COR-L47 (cell line): ENCODE measurements around the gene TAS1R3.
"Not testable (repeated sequence)": the region's sequence is repeated elsewhere in the genome, so short reads cannot be mapped to it uniquely, and the experiment has no call there.

Source experiments
- DNase-seq: peaks from one replicate; lab custom pipeline; 2025; lab: John Stamatoyannopoulos, UW

TAS1R3 gene

DNA sequence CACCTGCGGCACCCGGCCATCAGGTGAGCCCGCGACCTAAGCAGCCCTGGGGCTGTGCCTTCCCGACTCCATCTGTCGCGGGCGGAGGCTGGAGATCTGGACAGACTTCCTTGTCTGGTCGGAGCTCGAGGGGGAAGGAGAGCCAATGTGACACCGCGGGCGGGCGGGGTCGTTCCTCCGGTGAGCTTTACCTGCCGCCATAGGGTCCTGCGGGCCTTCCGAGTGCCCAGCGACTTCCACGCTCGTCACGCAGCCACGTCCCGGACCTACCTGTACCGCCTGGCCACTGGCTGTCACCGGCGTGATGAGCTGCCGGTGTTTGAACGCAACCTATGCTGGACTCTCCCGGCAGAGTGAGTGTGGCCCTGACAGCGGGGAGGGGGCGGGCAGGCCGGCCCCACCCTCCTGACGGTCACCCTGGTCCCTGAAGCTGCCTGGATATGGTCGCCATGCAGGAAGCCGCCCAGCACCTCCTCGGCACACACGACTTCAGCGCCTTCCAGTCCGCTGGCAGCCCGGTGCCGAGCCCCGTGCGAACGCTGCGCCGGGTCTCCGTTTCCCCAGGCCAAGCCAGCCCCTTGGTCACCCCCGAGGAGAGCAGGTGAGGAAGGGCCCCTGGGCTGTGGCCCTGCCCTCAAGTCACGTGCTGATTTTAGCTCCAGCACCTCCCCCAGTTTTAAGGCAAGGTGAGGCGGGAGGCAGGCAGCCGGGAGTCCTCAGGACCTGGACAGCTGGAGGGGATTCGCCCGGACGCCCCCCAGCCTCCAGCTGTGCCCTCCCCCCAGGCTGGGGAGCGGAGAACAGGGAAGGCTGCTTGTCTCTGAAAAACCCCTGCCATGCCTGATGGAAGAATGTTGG is 21.6 kb upstream of the TAS1R3 start:
- no peak for DNase-seq

DNA sequence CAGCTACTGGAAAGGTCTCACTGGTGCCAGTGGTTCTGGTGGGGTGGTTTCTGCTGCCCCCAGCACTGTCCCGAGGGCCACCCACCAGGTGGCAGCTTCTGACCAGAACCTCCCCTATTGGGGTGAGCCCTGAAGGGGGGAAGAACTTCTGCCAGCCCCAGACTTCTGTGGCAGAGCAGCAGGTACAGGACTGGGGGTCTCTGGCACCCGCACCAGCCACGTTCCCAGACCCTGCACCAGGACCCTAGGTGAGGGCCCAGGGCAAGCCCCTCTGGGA is 21.0 kb upstream of the TAS1R3 start:
- DNase-seq, result no peak

DNA sequence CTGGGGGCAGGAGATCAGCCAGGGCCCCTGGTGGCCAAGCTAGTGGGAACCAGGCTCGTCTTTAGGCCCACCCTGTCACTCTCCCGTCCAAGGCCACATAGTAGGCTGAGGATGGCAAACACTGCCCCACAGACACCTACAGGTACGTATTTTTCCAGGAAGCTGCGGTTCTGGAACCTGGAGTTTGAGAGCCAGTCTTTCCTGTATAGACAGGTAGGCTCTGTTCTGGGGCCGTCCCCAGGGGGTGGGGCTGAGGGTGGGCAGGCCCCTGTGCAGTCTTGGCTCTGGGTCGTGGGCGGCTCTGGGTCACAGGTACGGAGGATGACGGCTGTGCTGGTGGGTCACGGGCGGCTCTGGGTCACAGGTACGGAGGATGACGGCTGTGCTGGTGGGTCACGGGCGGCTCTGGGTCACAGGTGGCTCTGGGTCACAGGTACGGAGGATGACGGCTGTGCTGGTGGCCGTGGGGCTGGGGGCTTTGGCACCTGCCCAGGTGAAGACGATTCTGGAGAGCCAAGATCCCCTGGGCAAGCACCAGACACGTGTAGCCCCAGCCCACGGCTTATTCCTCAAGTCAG is 20.5 kb upstream of the TAS1R3 start:
- DNase-seq, result no peak

DNA sequence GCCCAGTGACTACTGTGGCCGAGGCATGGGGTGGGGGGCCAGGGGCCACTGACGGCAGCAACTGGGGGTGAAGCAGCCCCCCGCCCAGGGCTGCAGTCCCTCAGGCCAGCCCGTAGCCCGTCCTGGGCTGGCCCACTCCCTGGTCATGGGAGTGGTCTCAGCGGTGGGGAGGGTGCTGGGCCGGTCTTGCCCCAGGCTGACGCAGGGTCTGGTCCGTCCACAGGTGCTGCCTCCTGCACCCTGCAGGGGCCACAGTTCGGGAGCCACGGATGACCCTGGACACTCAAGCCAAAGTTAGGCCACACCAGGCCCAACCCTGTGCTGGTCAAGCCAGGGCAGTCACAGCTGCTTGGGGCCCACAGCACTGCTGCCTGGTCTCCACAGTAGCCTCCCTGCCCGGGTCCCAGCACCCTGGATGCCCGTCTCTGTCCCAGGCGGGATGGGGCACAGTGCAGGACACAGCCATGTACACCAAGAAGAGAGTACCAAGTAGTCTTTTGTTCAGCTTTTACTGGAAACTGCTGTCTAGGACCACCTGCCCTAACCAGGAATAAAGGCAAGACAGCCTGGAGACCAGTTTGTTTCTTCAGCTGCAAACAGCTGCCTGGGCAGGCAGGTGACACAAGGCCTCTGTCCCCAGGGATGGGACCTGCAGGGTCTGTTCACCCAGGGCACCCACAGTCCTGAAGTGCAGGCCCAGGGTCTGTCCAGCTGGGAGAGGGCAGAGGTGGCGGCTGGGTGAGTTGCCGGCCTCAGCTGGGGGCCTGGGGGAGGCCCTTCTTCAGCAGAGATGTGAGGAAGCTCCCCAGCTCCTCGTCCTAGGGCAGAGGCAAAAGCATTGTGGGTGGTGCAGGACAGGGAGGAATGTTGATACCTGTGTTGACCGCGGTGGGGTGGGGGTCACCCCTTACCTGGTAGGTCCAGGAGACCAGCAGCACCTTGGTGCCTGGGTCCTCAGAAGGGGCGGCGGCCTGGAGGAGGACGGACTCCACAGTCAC is 19.7 kb upstream of the TAS1R3 start:
- no peak for DNase-seq

DNA sequence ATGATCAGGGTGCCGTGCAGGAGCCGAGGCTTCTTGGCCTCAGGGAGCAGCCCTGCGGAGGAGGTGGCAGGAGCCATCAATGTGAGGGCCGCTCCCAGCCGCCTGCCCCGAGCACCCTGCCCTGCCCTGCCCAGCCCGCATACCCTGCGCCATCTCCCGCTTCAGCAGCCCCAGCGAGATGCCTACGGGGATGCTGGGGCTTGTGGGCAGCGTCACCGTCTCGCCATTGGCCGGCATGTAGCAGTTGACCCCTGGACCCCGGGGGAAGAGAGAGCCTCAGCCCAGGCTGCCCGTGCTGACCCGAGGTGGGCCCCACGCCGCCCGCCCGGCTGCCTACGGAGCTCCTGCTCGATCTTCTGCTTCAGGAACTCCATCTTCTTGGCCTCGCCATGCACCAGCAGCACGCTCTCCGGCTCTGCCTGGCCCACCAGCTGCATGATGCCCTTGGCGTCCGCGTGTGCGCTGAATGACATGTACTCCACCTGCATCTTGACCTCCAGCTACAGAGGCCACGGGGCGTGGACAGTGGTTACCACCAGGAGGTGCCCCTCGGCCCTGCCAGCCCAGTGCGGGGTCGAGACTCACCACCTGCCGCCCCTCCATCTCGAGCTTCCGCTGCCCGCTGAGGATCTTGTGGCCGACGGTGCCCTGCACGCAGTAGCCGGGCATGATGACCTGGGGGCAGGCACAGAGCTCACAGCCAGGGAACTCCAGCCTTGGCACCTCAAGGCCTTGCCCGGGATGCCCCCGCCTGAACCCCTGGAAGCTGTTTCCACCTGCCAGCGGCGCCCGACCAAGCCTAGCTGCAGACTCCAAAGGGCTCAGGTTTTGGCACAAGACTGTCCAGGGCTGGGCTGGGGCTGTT is 18.4 kb upstream of the TAS1R3 start:
- DNase-seq, result no peak

DNA sequence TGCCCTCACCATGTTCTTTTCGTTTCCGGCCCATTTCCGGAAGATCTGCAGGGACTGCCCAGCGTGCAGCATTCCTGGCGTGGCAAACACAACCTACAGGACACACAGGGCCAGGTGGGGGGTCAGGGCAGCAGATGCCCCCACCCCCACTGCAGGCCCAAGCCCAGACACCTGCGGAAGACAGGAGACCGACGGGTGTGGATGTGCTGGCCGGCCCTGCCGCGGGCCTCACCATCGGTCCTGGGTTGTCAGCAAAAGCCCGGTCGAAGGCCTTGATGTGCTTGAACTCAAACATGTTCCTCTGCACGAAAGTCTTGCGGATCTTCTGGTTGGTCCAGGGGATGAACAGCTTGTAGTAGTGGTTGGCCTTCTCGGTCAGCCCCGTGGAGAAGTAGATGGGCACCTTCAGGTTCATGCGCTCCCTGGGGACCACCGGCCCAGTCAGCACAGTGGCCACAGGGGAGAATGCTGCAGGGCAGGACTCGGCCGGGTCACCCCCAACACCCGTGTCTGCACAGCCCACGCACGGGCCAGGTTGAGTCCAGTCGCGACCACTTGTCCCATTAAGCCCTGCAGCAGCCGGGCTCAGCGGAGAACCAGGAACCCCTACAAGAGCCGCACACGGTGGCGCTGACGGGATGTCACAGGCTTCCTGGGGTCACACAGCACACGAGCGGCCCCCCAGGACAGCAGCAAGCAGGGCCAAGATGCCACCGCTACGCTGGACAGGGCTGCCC is 17.4 kb upstream of the TAS1R3 start:
- DNase-seq, result no peak

DNA sequence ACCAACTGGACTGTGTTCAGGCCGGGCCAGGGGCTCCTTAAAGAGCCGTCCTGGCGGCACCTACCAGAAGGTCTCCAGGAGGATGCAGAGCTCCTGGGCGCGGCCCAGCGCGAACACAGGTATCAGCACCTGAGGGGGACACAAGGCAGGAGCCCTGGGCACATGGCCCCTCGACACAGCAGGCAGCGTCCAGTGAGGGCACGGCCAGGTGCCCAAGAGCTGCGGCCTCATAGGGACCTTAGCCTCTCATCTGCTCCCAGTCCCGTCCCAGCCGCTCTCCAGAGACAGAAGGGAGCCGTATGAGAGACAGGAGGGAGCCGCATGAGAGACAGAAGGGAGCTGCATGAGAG is 16.9 kb upstream of the TAS1R3 start:
- no peak for DNase-seq

DNA sequence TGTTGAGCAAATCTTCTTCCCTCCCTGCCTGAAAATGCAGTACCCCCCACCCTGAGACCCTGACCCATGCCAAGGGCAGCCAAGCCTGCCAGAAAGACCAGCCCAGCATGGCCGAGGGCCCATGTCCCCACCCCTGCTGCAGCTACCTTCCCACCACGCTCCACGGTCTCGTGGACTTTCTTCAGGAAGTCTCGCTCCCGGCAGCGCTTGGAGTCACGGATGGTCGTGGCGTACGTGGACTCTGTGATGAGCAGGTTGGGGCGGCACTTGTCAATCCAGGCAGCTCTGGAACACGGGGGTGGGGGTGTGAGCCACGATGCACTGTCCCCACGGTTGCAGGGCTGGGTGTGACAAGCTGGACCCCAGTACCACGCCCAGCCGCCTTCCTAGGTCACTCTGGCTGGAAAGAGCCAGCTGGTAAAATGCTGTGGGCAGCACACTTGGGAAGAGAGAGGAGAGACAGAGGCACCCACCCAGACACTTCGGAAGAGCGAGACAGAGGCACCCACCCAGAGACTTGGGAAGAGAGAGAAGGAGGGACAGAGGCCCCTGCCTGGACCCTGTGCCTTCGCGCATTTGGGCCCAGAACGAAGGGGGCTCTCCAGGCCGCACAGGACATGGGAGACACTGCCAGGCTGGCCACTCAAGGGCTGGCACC is 16.3 kb upstream of the TAS1R3 start:
- no peak for DNase-seq

DNA sequence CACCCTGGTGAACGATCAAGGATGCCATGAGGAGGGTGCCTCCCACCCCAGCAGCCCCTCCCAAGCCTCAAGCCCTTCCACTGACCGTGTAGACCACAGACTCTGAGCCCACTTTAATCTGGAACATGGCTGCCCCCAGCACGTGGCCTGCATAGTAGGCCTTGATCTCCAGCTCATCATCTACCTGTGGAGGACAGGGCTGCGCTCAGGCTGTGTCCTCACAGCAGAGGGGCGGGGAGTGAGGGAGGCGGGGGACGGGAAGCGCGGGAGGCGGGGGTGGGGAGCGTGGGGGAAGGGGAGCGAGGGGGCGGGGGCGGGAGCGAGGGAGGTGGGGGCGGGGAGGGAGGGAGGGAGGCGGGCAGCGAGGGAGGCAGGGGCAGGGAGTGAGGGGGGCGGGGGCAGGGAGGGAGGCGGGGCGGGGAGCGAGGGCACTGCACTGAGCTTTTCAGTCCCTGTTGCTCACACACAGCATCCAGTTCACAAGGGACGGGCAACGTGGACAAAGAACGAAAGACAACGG is 15.6 kb upstream of the TAS1R3 start:
- no peak for DNase-seq

DNA sequence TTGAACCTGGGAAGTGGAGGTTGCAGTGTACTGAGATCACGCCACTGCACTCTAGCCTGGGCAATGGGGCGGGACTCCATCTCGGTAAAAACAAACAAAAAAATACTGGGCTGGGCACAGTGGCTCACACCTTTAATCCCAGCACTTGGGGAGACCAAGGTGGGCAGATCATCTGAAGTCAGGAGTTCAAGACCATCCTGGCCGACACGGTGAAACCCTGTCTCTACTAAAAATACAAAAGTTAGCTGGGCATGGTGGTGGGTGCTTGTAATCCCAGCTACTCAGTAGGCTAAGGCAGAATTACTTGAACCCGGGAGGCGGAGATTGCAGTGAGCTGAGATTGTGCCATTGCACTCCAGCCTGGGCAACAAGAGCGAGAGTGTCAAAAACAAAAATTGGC is 14.9 kb upstream of the TAS1R3 start:
- DNase-seq, result not testable (repeated sequence)

DNA sequence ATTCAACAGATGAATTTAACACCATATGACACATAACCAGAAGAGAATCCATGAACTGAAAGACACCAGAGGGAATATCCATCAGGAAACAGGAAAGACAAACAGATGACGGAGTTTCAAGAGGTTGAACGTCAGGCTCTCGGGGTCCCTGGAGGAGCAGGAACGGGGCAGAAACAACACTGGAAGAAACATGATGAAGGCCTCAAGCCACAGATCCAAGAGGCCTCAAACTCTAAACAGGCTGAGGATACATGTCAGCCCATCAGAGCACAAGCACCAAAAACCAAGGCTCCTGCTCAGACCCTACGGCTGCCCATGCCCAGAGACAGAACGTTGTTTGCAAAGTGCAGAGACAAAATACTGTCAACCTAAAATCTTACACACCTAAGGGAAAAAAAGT is 13.7 kb upstream of the TAS1R3 start:
- DNase-seq, result no peak

DNA sequence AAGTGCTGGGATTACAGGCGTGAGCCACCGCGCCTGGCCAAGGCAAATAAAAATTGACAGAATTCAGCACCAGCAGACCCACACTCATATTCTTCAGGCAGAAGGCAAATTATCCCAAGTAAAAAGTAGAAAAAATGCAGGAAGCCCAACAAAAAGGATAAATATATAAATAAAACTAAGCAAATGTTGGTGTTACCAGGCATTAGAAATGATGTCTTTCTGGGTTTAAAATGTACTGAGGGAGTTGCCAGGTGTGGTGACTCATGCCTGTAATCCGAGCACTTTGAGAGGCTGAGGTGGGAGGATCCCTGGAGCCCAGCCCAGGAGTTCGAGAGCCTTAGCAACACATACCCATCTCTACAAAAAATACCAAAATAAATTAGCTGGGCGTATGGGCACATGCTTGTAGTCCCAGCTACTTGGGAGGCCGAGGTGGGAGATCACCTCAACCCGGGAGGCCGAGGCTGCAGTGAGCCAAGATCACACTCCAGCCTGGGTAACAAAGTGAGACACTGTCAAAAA is 12.9 kb upstream of the TAS1R3 start:
- no peak for DNase-seq

DNA sequence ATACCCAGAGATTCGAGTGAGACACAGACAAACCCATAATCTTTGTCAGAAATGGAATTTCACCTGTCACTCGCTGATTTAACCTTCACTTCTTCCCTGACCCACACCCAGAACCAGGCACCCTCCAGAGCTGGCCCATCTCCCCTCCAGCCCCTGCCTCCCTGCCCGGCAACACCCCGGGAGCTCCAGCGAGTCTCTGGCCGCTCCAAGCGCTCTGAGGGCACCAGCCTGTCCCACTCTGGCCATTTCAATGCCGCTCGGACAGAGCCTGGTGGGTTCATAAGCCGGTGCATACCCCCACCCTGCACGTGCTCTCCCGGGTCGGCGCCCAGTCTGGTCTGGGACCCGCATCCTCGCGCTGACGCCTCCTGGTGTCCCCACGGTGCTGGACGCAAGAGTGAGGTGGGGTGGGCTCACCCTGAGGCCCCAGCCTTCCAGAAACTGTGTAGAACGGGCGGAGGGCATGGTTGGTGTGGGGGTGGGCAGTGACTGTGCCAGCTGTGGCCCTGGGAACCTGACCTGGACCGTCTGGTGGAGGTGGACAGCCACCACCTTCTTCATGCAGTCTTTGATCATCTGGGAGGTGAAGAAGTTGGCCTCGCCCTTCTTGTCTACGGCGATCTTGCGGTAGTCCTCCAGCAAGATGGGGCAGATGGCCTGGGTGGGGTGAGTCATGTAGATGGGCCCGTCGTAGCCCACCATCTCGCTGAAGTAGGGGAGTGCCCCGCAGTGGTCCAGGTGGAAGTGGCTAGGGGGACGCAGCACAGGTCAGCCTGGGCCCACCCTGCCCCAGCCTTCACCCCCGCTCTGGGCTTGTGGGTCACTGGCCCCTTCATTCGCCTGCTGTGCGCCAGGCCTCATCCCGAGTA is 12.1 kb upstream of the TAS1R3 start:
- DNase-seq, result no peak

DNA sequence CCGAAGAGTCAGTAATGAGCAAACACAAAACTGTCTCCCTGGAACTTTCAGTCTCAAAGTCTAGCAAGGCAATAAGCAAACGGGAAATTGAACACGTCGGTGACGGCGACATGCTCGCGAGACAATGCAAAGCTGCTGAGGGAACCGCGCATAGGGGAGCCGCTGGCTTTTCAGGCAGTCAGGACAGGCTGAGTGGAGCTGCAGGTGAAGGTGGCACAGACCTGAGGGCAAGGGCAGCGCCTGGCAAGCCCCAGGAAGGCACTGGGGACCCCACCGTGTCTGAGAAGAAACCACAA is 11.5 kb upstream of the TAS1R3 start:
- DNase-seq, result no peak

DNA sequence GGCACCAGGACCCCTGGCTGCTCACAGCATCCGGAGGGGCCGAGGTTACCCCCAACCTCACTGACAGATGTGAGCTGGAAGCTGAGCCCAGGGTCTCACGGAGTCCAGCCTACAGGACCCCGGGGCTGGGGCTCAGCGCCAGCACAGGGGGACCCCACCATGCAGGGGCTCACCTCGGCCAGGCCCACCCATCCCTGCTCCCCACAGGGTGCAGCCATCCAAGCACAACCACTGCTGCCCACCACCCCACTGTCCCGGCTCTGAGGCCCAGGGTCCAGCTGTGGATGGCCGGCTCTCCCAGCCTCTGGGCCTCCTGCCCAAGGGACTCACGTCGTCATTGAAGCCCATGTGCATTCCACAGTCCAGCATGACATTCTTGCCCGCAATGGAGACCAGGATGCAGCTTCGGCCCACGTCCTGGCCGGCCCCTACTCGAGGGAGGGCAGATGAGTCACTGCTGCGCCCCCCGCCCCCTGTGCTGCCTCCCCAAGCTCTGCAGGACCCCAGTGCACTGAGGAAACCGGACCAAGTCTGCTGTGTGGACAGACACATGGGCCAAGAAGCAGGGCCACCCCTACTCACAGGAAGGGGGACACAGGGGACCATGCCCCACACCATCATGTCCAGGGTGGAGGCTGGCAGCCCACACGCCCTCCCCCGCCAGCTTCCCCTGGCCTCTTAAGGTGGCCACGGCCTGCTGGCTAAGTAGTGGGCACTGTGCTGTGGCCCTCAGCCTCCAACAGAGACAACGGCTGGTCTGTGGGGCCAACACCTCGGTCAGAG is 10.2 kb upstream of the TAS1R3 start:
- no peak for DNase-seq

DNA sequence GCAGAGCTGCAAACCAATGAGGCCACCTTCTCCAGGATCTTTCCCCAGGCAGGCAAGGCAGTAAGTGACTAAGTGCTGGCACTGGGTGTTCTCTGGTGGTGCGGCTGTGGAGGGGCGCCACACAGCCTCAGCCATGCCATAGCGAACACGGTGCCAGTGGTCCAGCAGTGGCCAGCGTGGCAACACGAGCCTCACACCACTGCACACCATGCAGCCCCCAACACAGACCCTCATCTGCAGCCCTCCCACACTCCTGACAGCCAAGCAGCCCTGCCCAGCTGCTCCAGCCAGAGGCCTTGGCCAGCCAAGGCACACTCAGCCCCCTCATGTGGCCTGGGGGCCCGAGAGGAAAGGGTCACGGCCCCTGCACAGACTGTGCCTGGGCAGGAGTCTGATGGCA is 9.6 kb upstream of the TAS1R3 start:
- no peak for DNase-seq

DNA sequence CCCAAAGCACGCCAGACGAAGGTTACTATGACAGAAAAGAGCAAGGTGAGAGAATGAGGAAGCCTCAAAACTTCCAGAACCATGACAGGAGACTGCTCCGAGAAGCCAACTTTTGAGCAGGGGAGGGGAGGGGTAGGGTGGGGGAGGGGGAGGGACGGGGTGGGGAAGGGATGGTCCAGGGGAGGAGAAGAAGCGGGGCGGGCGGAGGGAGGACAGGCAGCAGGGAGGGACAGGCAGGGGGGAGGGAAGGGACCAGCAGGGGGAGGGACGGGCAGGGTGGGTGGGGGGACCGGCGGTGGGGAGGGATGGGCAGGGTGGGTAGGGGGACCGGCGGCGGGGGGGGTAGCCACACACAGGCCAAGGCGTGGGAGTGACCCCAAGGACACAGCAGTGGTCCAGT is 8.7 kb upstream of the TAS1R3 start:
- no peak for DNase-seq

DNA sequence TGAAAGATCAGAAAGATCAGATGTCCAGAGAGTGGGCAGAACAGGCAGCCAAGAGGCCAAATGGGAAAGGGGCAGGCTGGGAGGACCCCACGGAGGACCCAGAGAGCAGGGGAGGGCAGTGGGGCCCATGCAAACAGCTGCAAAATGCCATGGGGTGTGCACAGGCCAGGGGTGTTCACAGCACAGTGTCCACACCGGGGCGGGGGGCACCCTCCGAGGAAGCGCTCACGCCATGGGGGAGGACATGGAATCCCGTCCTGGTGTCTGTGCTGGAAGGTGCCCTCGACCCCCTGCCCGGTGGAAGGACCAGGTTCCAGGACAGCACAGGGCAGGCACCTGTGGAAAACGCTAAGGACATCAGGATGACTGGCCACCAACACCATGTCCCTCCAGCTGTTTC is 8.1 kb upstream of the TAS1R3 start:
- DNase-seq, result no peak

DNA sequence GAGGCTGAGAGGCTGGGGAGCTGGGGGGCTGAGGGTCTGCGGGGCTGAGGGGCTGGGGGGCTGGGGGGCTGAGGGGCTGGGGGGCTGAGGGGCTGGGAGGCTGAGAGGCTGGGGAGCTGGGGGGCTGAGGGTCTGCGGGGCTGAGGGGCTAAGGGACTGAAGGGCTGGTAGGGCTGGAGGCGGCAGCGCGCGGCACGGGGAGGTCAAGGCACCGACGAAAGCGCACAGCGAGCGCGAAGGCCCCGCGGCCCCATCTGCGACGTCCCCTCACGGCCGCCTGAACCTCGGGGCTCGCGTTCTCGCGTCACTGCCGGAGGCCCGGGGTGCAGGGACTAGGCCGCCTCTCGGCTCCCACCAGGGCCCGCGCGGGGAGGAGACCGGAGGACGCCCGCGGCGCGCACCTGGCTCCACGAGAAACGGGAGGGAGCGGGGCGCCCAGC is 7.0 kb upstream of the TAS1R3 start:
- no peak for DNase-seq
